Hair follicle dermal papilla cell (primary cell): Measurements from ENCODE around the gene RPL10L. TPM values are rescaled to one million over a fixed set of nuclear protein-coding genes. Genes with fewer than 3 reads are reported as not detected.

ENCODE experiments used
- total RNA-seq: library from RNA; depleted of rRNA; stranded (reverse); fragments of >200 nt; gene quantifications from 2 replicates; pipeline ENCODE4 v1.2.3, GENCODE V29; 2012

RPL10L gene
- total RNA-seq, result not detected in 2 replicates

DNA sequence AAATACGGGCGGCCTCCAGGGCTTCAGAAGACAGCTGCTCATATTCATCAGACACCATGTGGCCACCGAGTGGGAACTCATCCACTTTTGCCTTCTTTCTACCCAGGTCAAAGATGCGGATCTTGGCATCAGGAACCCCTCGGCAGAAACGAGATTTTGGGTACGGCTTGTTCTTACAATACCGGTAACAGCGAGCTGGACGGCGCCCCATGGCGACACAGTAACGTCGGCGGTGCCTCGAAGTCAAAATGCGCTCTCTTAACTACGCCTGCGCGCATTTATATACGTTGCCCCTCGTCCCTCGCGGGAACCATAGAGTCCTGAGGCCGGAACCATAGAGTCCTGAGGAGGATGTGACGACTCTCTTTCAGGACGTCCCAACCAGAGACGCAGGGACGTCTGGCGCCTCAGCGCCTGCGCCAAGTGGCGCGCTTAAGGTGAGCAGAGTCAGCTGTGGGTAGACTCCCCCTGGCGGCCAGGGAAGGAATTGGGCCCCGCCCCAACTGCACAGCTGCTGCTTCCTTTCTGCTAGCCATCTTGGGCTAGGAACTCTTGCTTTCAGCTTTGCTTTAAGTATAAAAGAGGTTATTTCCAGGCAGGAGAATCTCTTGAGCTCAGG, at the start of gene RPL10L:
TSS of gene RPL10L (minus strand) at position 256 of the 619 bp plus-strand sequence. CDS start at position 211, 45 bp downstream.

